ENCODE data around the gene GTPBP3. TPM values are rescaled to one million over a fixed set of nuclear protein-coding genes. Genes with fewer than 3 reads are reported as not detected.

Gene GTPBP3
- total and polyA plus RNA-seq, 9 of the 15 experiments (the other 6 are each of a cell fraction or from before 2014, with no cell fraction given) = 4.9 to 124 (median 22.6) TPM

DNA sequence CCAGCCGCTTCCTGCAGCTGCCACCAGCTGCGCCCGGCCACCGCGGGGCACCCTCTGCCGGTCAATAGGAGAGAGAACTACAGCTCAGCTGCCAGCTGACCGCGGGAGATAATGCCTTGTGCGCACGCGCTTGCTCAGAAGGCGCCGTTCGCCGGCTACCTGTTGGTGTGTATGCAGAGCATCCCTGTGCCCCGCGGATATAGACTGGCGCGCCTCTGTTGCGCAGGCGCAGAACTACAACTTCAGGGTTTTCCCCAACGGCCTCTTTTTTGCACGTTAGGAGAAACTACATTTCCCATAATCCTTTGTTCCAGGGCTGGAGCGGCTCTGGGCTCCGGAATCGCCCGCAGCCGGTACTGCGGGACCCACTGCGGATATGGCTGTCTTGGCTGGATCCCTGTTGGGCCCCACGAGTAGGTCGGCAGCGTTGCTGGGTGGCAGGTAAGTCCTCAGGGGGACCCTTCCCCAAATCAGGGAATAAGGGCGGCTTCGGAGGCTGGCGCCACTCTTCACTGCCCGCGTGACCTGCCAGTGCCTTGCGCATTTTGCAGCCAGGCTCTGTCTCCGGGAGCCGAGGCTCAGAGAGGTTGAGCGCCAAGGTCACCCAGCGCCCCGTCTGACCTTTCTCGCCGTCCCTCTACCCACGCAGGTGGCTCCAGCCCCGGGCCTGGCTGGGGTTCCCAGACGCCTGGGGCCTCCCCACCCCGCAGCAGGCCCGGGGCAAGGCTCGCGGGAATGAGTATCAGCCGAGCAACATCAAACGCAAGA lies 31.7 kb upstream of the GTPBP3 start, which contains the start of gene MRPL34 (continued):
- TF ChIP-seq, protein P1, sequence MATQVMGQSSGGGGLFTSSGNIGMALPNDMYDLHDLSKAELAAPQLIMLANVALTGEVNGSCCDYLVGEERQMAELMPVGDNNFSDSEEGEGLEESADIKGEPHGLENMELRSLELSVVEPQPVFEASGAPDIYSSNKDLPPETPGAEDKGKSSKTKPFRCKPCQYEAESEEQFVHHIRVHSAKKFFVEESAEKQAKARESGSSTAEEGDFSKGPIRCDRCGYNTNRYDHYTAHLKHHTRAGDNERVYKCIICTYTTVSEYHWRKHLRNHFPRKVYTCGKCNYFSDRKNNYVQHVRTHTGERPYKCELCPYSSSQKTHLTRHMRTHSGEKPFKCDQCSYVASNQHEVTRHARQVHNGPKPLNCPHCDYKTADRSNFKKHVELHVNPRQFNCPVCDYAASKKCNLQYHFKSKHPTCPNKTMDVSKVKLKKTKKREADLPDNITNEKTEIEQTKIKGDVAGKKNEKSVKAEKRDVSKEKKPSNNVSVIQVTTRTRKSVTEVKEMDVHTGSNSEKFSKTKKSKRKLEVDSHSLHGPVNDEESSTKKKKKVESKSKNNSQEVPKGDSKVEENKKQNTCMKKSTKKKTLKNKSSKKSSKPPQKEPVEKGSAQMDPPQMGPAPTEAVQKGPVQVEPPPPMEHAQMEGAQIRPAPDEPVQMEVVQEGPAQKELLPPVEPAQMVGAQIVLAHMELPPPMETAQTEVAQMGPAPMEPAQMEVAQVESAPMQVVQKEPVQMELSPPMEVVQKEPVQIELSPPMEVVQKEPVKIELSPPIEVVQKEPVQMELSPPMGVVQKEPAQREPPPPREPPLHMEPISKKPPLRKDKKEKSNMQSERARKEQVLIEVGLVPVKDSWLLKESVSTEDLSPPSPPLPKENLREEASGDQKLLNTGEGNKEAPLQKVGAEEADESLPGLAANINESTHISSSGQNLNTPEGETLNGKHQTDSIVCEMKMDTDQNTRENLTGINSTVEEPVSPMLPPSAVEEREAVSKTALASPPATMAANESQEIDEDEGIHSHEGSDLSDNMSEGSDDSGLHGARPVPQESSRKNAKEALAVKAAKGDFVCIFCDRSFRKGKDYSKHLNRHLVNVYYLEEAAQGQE (IDR thresholded peaks at IDR 0.05; ENCODE audit: borderline replicate concordance) = peak; percentile 68; the same call in 1 of the 2 replicates
- TF ChIP-seq, protein P1 (CRISPR knock-in tag; IDR thresholded peaks at IDR 0.05; ENCODE audit: low read depth) = no peak; the same call in 1 of the 2 replicates
- TF ChIP-seq NR4A1 (CRISPR knock-in tag; IDR thresholded peaks at IDR 0.05) (no peak), NR4A1 (tag; IDR thresholded peaks at IDR 0.05) (0 out of 2 replicates have a peak, but pooled peaks have one; percentile 14), CBX3 (IDR thresholded peaks at IDR 0.05; ENCODE audit: borderline replicate concordance in 1 of 2, low read length in 2 of 2) (peak in 1 of 2 experiments; percentile 24; a peak in 1 of 3 replicates), FOXP1 (CRISPR knock-in tag; IDR thresholded peaks at IDR 0.05) (peak; percentile 27; the same call in 1 of the 2 replicates), MAZ (CRISPR knock-in tag; conservative IDR thresholded peaks at IDR 0.05 in 1 of 2, IDR thresholded peaks at IDR 0.05 in 1 of 2) (peak; percentile 26 to 33), HCFC1 (IDR thresholded peaks at IDR 0.05; ENCODE audit: low read depth, low read length) (peak; percentile 83), ZBTB17 (CRISPR knock-in tag; IDR thresholded peaks at IDR 0.05) (peak; percentile 88), CTBP1 (IDR thresholded peaks at IDR 0.05; ENCODE audit: borderline replicate concordance) (peak; percentile 96), ZNF324 (CRISPR knock-in tag; IDR thresholded peaks at IDR 0.05) (no peak), SAP30 (IDR thresholded peaks at IDR 0.05; ENCODE audit: borderline replicate concordance, insufficient read depth, low read depth, low read length, poor library complexity, severe bottlenecking) (peak; percentile 82), ZNF124 (CRISPR knock-in tag; IDR thresholded peaks at IDR 0.05) (no peak), U2AF1 (optimal IDR thresholded peaks at IDR 0.05; ENCODE audit: low read depth, low read length) (peak; percentile 22)
- TF ChIP-seq, protein P2, sequence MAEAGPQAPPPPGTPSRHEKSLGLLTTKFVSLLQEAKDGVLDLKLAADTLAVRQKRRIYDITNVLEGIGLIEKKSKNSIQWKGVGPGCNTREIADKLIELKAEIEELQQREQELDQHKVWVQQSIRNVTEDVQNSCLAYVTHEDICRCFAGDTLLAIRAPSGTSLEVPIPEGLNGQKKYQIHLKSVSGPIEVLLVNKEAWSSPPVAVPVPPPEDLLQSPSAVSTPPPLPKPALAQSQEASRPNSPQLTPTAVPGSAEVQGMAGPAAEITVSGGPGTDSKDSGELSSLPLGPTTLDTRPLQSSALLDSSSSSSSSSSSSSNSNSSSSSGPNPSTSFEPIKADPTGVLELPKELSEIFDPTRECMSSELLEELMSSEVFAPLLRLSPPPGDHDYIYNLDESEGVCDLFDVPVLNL (CRISPR knock-in tag; IDR thresholded peaks at IDR 0.05; ENCODE audit: low read depth) = 0 out of 2 replicates have a peak, but pooled peaks have one; percentile 3
- TF ChIP-seq, protein P3, sequence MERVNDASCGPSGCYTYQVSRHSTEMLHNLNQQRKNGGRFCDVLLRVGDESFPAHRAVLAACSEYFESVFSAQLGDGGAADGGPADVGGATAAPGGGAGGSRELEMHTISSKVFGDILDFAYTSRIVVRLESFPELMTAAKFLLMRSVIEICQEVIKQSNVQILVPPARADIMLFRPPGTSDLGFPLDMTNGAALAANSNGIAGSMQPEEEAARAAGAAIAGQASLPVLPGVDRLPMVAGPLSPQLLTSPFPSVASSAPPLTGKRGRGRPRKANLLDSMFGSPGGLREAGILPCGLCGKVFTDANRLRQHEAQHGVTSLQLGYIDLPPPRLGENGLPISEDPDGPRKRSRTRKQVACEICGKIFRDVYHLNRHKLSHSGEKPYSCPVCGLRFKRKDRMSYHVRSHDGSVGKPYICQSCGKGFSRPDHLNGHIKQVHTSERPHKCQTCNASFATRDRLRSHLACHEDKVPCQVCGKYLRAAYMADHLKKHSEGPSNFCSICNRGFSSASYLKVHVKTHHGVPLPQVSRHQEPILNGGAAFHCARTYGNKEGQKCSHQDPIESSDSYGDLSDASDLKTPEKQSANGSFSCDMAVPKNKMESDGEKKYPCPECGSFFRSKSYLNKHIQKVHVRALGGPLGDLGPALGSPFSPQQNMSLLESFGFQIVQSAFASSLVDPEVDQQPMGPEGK (CRISPR knock-in tag; IDR thresholded peaks at IDR 0.05; ENCODE audit: borderline replicate concordance) = no peak
